ENCODE data around the gene LONRF2. TPM values are rescaled to one million over a fixed set of nuclear protein-coding genes. Genes with fewer than 3 reads are reported as not detected.

The LONRF2 gene
- total RNA-seq, 5 donors from 2014 or later (not counting 1 experiment from before 2014, with no cell fraction given), result 0.19 to 0.30 (median 0.29) TPM; not detected in 1

- H3K4me1 ChIP-seq (ENCODE audit: control insufficient read depth in 1 of 2, extremely low read depth in 1 of 2, insufficient read depth in 2 of 2, low read length in 2 of 2), result no peaks in the 10 kb centered on the region
- no peak overlapping the region for H3K27ac Mint-ChIP-seq
- H3K4me3 Mint-ChIP-seq, result no peak overlapping the region
- H3K4me3 ChIP-seq (ENCODE audit: control insufficient read depth in 1 of 2, extremely low read depth in 1 of 2, low read length in 1 of 2), result no peak overlapping the region
- no peaks in the 10 kb centered on the region for H3K9me3 ChIP-seq
- H3K27ac ChIP-seq (ENCODE audit: low read length), result no peak overlapping the region
- no peaks in the 10 kb centered on the region for H3K36me3 Mint-ChIP-seq
- H3K36me3 ChIP-seq (ENCODE audit: control insufficient read depth in 2 of 2, extremely low read depth in 1 of 2, insufficient read depth in 1 of 2, low read length in 1 of 2), result no peaks in the 10 kb centered on the region
- no peak for ATAC-seq (replicated peaks in 1 of 4)
- H3K27me3 ChIP-seq (replicated peaks in 1 of 2; ENCODE audit: control insufficient read depth in 2 of 2, extremely low read depth in 1 of 2, insufficient read depth in 2 of 2, low read length in 1 of 2), result no peaks in the 10 kb centered on the region
- no peaks in the 10 kb centered on the region for H3K4me1 Mint-ChIP-seq
- POLR2A ChIA-PET, result no interaction called here
- DNase-seq, result no peak
- no peaks in the 10 kb centered on the region for H3K9me3 Mint-ChIP-seq
- 100% methylated on average over 1 of the region's 4 CpGs for WGBS (ENCODE audit: insufficient coverage)
- CTCF ChIA-PET, result interaction anchor here (0.7 to 3.6 kb wide), 12 partner anchors 15 to 703 kb away, joined by 3 to 31 read pairs (median 3); no protein-coding TSS in a partner anchor
- H3K27me3 Mint-ChIP-seq, result peaks cover 0 to 2% of the 10 kb centered on the region in 2 donors
These were observed 60.3 kb downstream of the LONRF2 start for GRCh38 chr2:100262046-100262445.

- no peak overlapping the region for H3K4me3 Mint-ChIP-seq
- no peaks in the 10 kb centered on the region for H3K9me3 Mint-ChIP-seq
- H3K4me1 ChIP-seq (ENCODE audit: control insufficient read depth in 1 of 2, extremely low read depth in 1 of 2, insufficient read depth in 2 of 2, low read length in 2 of 2), result no peaks in the 10 kb centered on the region
- 85% methylated on average over 7 of the region's 15 CpGs for WGBS (ENCODE audit: insufficient coverage)
- ChIA-PET CTCF (interaction anchor here (0.5 to 3.6 kb wide), 10 partner anchors 15 to 702 kb away, joined by 3 to 31 read pairs (median 3); no protein-coding TSS in a partner anchor), POLR2A (no interaction called here)
- ATAC-seq (replicated peaks in 1 of 4) (no peak), DNase-seq (peak in 2 of 35 experiments; percentile 9 to 26)
- H3K27me3 ChIP-seq (replicated peaks in 1 of 2; ENCODE audit: control insufficient read depth in 2 of 2, extremely low read depth in 1 of 2, insufficient read depth in 2 of 2, low read length in 1 of 2), result peaks cover 0 to 2% of the 10 kb centered on the region in 2 experiments
- peaks cover 0 to 2% of the 10 kb centered on the region in 2 donors for H3K27me3 Mint-ChIP-seq
- H3K27ac ChIP-seq (ENCODE audit: low read length), result no peak overlapping the region
- no peaks in the 10 kb centered on the region for H3K36me3 ChIP-seq (ENCODE audit: control insufficient read depth in 2 of 2, extremely low read depth in 1 of 2, insufficient read depth in 1 of 2, low read length in 1 of 2)
- no peak overlapping the region for H3K4me3 ChIP-seq (ENCODE audit: control insufficient read depth in 1 of 2, extremely low read depth in 1 of 2, low read length in 1 of 2)
- no peaks in the 10 kb centered on the region for H3K9me3 ChIP-seq
- no peaks in the 10 kb centered on the region for H3K4me1 Mint-ChIP-seq
- no peak overlapping the region for H3K27ac Mint-ChIP-seq
- no peaks in the 10 kb centered on the region for H3K36me3 Mint-ChIP-seq
These were observed 61.3 kb downstream of the LONRF2 start for GRCh38 chr2:100260712-100261620.

GRCh38 chr2:100259106-100259505 is 63.2 kb downstream of the LONRF2 start:
- H3K36me3 ChIP-seq (ENCODE audit: control insufficient read depth in 2 of 2, extremely low read depth in 1 of 2, insufficient read depth in 1 of 2, low read length in 1 of 2), result no peaks in the 10 kb centered on the region
- no peaks in the 10 kb centered on the region for H3K4me1 Mint-ChIP-seq
- H3K27ac ChIP-seq (ENCODE audit: low read length), result no peak overlapping the region
- DNase-seq, result no peak
- H3K36me3 Mint-ChIP-seq, result no peaks in the 10 kb centered on the region
- no peaks in the 10 kb centered on the region for H3K9me3 Mint-ChIP-seq
- H3K27me3 ChIP-seq (replicated peaks in 1 of 2; ENCODE audit: control insufficient read depth in 2 of 2, extremely low read depth in 1 of 2, insufficient read depth in 2 of 2, low read length in 1 of 2), result peaks cover 0 to 2% of the 10 kb centered on the region in 2 experiments
- H3K4me3 ChIP-seq (ENCODE audit: control insufficient read depth in 1 of 2, extremely low read depth in 1 of 2, low read length in 1 of 2), result no peak overlapping the region
- peaks cover 0 to 2% of the 10 kb centered on the region in 2 donors for H3K27me3 Mint-ChIP-seq
- CTCF ChIA-PET, result interaction anchor here in 1 of 2 donors (2.0 kb wide), 1 partner anchor 122 kb away, joined by 4 read pairs; no protein-coding TSS in a partner anchor
- no peak overlapping the region for H3K4me3 Mint-ChIP-seq
- H3K4me1 ChIP-seq (ENCODE audit: control insufficient read depth in 1 of 2, extremely low read depth in 1 of 2, insufficient read depth in 2 of 2, low read length in 2 of 2), result no peaks in the 10 kb centered on the region
- no peak for ATAC-seq (replicated peaks in 1 of 4)
- H3K27ac Mint-ChIP-seq, result no peak overlapping the region
- H3K9me3 ChIP-seq, result no peaks in the 10 kb centered on the region
- POLR2A ChIA-PET, result no interaction called here
- WGBS (ENCODE audit: insufficient coverage), result 86% methylated on average over 6 of the region's 8 CpGs

GRCh38 chr2:100257939-100258338 is 64.4 kb downstream of the LONRF2 start:
- 86% methylated on average over 3 of the region's 9 CpGs for WGBS (ENCODE audit: insufficient coverage)
- Mint-ChIP-seq H3K4me1 (no peaks in the 10 kb centered on the region), H3K27ac (no peak overlapping the region), H3K36me3 (no peaks in the 10 kb centered on the region), H3K9me3 (no peaks in the 10 kb centered on the region), H3K4me3 (no peak overlapping the region), H3K27me3 (peaks cover 0 to 2% of the 10 kb centered on the region in 2 donors)
- POLR2A ChIA-PET, result no interaction called here
- no peaks in the 10 kb centered on the region for H3K4me1 ChIP-seq (ENCODE audit: control insufficient read depth in 1 of 2, extremely low read depth in 1 of 2, insufficient read depth in 2 of 2, low read length in 2 of 2)
- H3K9me3 ChIP-seq, result no peaks in the 10 kb centered on the region
- DNase-seq (no peak), ATAC-seq (replicated peaks in 1 of 4) (no peak)
- H3K27me3 ChIP-seq (replicated peaks in 1 of 2; ENCODE audit: control insufficient read depth in 2 of 2, extremely low read depth in 1 of 2, insufficient read depth in 2 of 2, low read length in 1 of 2), result peaks cover 0 to 2% of the 10 kb centered on the region in 2 experiments
- H3K27ac ChIP-seq (ENCODE audit: low read length), result no peak overlapping the region
- CTCF ChIA-PET, result interaction anchor here (0.5 to 2.0 kb wide), 4 partner anchors 67 to 123 kb away, joined by 3 to 5 read pairs (median 4); no protein-coding TSS in a partner anchor
- no peak overlapping the region for H3K4me3 ChIP-seq (ENCODE audit: control insufficient read depth in 1 of 2, extremely low read depth in 1 of 2, low read length in 1 of 2)
- no peaks in the 10 kb centered on the region for H3K36me3 ChIP-seq (ENCODE audit: control insufficient read depth in 2 of 2, extremely low read depth in 1 of 2, insufficient read depth in 1 of 2, low read length in 1 of 2)

- Histone ChIP-seq H3K27me3 (replicated peaks in 1 of 2; ENCODE audit: control insufficient read depth in 2 of 2, extremely low read depth in 1 of 2, insufficient read depth in 2 of 2, low read length in 1 of 2) (peaks cover 0 to 2% of the 10 kb centered on the region in 2 experiments), H3K4me3 (ENCODE audit: control insufficient read depth in 1 of 2, extremely low read depth in 1 of 2, low read length in 1 of 2) (no peak overlapping the region), H3K9me3 (no peaks in the 10 kb centered on the region), H3K36me3 (ENCODE audit: control insufficient read depth in 2 of 2, extremely low read depth in 1 of 2, insufficient read depth in 1 of 2, low read length in 1 of 2) (no peaks in the 10 kb centered on the region), H3K4me1 (ENCODE audit: control insufficient read depth in 1 of 2, extremely low read depth in 1 of 2, insufficient read depth in 2 of 2, low read length in 2 of 2) (no peaks in the 10 kb centered on the region), H3K27ac (ENCODE audit: low read length) (no peak overlapping the region)
- H3K4me3 Mint-ChIP-seq, result no peak overlapping the region
- ATAC-seq (replicated peaks in 1 of 4) (no peak), DNase-seq (no peak)
- 94% methylated on average over 2 of the region's 2 CpGs for WGBS (ENCODE audit: insufficient coverage)
- peaks cover 0 to 2% of the 10 kb centered on the region in 2 donors for H3K27me3 Mint-ChIP-seq
- H3K9me3 Mint-ChIP-seq, result no peaks in the 10 kb centered on the region
- ChIA-PET POLR2A (no interaction called here), CTCF (interaction anchor here in 1 of 2 donors (1.1 kb wide), 1 partner anchor 124 kb away, joined by 3 read pairs; no protein-coding TSS in a partner anchor)
- H3K36me3 Mint-ChIP-seq, result no peaks in the 10 kb centered on the region
- H3K27ac Mint-ChIP-seq, result no peak overlapping the region
- no peaks in the 10 kb centered on the region for H3K4me1 Mint-ChIP-seq
These were observed 65.5 kb downstream of the LONRF2 start for GRCh38 chr2:100256849-100257248.

GRCh38 chr2:100256416-100256815 is 65.9 kb downstream of the LONRF2 start:
- Mint-ChIP-seq H3K36me3 (no peaks in the 10 kb centered on the region), H3K27ac (no peak overlapping the region), H3K9me3 (no peaks in the 10 kb centered on the region), H3K4me1 (no peaks in the 10 kb centered on the region), H3K27me3 (peaks cover 0 to 2% of the 10 kb centered on the region in 2 donors), H3K4me3 (no peak overlapping the region)
- WGBS (ENCODE audit: insufficient coverage), result 73% methylated on average over 6 of the region's 11 CpGs
- Histone ChIP-seq H3K36me3 (ENCODE audit: control insufficient read depth in 2 of 2, extremely low read depth in 1 of 2, insufficient read depth in 1 of 2, low read length in 1 of 2) (no peaks in the 10 kb centered on the region), H3K27me3 (replicated peaks in 1 of 2; ENCODE audit: control insufficient read depth in 2 of 2, extremely low read depth in 1 of 2, insufficient read depth in 2 of 2, low read length in 1 of 2) (peaks cover 0 to 2% of the 10 kb centered on the region in 2 experiments), H3K27ac (ENCODE audit: low read length) (no peak overlapping the region), H3K4me1 (ENCODE audit: control insufficient read depth in 1 of 2, extremely low read depth in 1 of 2, insufficient read depth in 2 of 2, low read length in 2 of 2) (no peaks in the 10 kb centered on the region), H3K9me3 (no peaks in the 10 kb centered on the region), H3K4me3 (ENCODE audit: control insufficient read depth in 1 of 2, extremely low read depth in 1 of 2, low read length in 1 of 2) (no peak overlapping the region)
- DNase-seq (no peak), ATAC-seq (replicated peaks in 1 of 4) (no peak)
- ChIA-PET POLR2A (no interaction called here), CTCF (no interaction called here)
